Naive thymus-derived CD4-positive, alpha-beta T cell (primary cell): ENCODE results near the gene KRTAP4-2. TPM values are rescaled to one million over a fixed set of nuclear protein-coding genes. Genes with fewer than 3 reads are reported as not detected.
A peak's percentile ranks its signal among the peaks of the same experiment; 100 is the strongest.
"Not testable (repeated sequence)": the region's sequence is repeated elsewhere in the genome, so short reads cannot be mapped to it uniquely, and the experiment has no call there.

ENCODE experiments used
- ATAC-seq: fragments of 150-1000 bp; cut with Tn5 transposase; 2 replicates; pipeline ENCODE4 v1.10.0; 2021; ENCODE audit warnings: mild to moderate bottlenecking, moderate library complexity
- CTCF ChIA-PET: fragments of 350-600 bp; sonication (Branson Sonifier 250); formaldehyde crosslinking; loops from one replicate; lab custom pipeline; 2021; ENCODE audit warnings: antibody characterized with exemption; lab: Charles Lee
- POLR2A ChIA-PET: fragments of 350-600 bp; sonication (Branson Sonifier 250); formaldehyde crosslinking; loops from one replicate; lab custom pipeline; 2021; ENCODE audit warnings: antibody characterized with exemption, inconsistent platforms; lab: Charles Lee
- DNase-seq, 9 donors: peaks; one replicate each; pipeline versions ENCODE4 v3.0.0 to v3.0.0-alpha.2; 2020 to 2022; ENCODE audit warnings: mixed read lengths in 1 of 9
- H3K27ac ChIP-seq: one replicate; pipeline ENCODE4 v1.7.0; 2013; ENCODE audit warnings: mild to moderate bottlenecking, low read depth, low read length, moderate library complexity
- H3K27me3 ChIP-seq, 2 donors: one replicate each; pipeline ENCODE4 v1.7.0; 2013; ENCODE audit warnings: low read length in 2 of 2, mild to moderate bottlenecking in 2 of 2, moderate library complexity in 2 of 2; ENCODE audit not compliant: control insufficient read depth in 2 of 2, insufficient read depth in 2 of 2
- H3K36me3 ChIP-seq, 3 experiments: 1 replicate in 2 of 3; 2 replicates in 1 of 3; pipeline ENCODE4 v1.7.0; 2013; ENCODE audit warnings: low read length in 3 of 3, mild to moderate bottlenecking in 3 of 3, moderate library complexity in 1 of 3; ENCODE audit not compliant: insufficient read depth in 3 of 3, control insufficient read depth in 2 of 3
- H3K4me1 ChIP-seq, 2 donors: one replicate each; pipeline ENCODE4 v1.7.0; 2013; ENCODE audit warnings: low read length in 2 of 2, mild to moderate bottlenecking in 2 of 2, moderate library complexity in 1 of 2; ENCODE audit not compliant: control insufficient read depth in 2 of 2, insufficient read depth in 2 of 2
- H3K4me3 ChIP-seq: 2 replicates; pipeline ENCODE4 v1.7.0; 2013; ENCODE audit warnings: mild to moderate bottlenecking, low read length
- H3K9me3 ChIP-seq, 3 experiments: 1 replicate in 2 of 3; 2 replicates in 1 of 3; pipeline ENCODE4 v1.7.0; 2013; ENCODE audit warnings: low read length in 3 of 3; ENCODE audit not compliant: control insufficient read depth in 2 of 3
- H3K27ac Mint-ChIP-seq, 9 donors: one replicate each; pipeline ENCODE4 v1.8.0; 2020 to 2022; ENCODE audit warnings: mixed read lengths in 9 of 9, mild to moderate bottlenecking in 8 of 9, moderate library complexity in 5 of 9, inconsistent platforms in 2 of 9
- H3K27me3 Mint-ChIP-seq, 5 donors: one replicate each; pipeline ENCODE4 v1.8.0; 2021 to 2022; ENCODE audit warnings: mixed read lengths in 5 of 5, mild to moderate bottlenecking in 1 of 5
- H3K36me3 Mint-ChIP-seq, 5 donors: one replicate each; pipeline ENCODE4 v1.8.0; 2020 to 2022; ENCODE audit warnings: mixed read lengths in 5 of 5, mild to moderate bottlenecking in 3 of 5, inconsistent platforms in 1 of 5
- H3K4me1 Mint-ChIP-seq, 7 donors: one replicate each; pipeline ENCODE4 v1.8.0; 2020 to 2022; ENCODE audit warnings: mixed read lengths in 7 of 7, mild to moderate bottlenecking in 3 of 7, inconsistent platforms in 1 of 7
- H3K4me3 Mint-ChIP-seq, 10 donors: one replicate each; pipeline ENCODE4 v1.8.0; 2020 to 2022; ENCODE audit warnings: mild to moderate bottlenecking in 10 of 10, mixed read lengths in 10 of 10, moderate library complexity in 6 of 10, inconsistent platforms in 2 of 10
- H3K9me3 Mint-ChIP-seq, 11 donors: one replicate each; pipeline ENCODE4 v1.8.0; 2020 to 2022; ENCODE audit warnings: mixed read lengths in 11 of 11, mild to moderate bottlenecking in 4 of 11, inconsistent platforms in 1 of 11, moderate library complexity in 1 of 11
- intact Hi-C, 2 donors: fragments of 100-400 bp; cut with micrococcal nuclease; formaldehyde crosslinking; loops; one replicate each; pipeline ENCODE4 v1.15.1; 2023
- polyA plus RNA-seq, 2 donors: library from polyadenylated mRNA; unstranded; fragments of 300-500 nt; fragmentation: Illumina TruSeq; gene quantifications; one replicate each; pipeline ENCODE4 v1.2.3, GENCODE V29; 2021
- total RNA-seq, 6 experiments: library from RNA in 5 of 6; stranded (reverse) in 5 of 6; gene quantifications; 1 replicate in 5 of 6; 2 replicates in 1 of 6; pipeline ENCODE4 v1.2.3 and lab custom pipeline; 2021 to 2026

Gene KRTAP4-2
- total and polyA plus RNA-seq, 7 experiments from 2014 or later = not detected

GRCh38 chr17:41151525-41151924 lies 26.5 kb downstream of the KRTAP4-2 start:
- H3K4me1 ChIP-seq = no peaks in the 10 kb centered on the region
- H3K4me3 Mint-ChIP-seq = no peak overlapping the region
- no peak overlapping the region for H3K4me3 ChIP-seq
- no peaks in the 10 kb centered on the region for H3K36me3 ChIP-seq
- ATAC-seq = no peak
- CTCF ChIA-PET = no interaction called here
- H3K27ac Mint-ChIP-seq = no peak overlapping the region
- H3K27me3 Mint-ChIP-seq = peaks cover 0 to 14% (median 9%) of the 10 kb centered on the region in 5 donors
- peaks cover 0 to 17% (median 5%) of the 10 kb centered on the region in 7 donors for H3K4me1 Mint-ChIP-seq
- intact Hi-C loops = no loop called here
- no peak for DNase-seq
- POLR2A ChIA-PET = no interaction called here
- no peak overlapping the region for H3K27ac ChIP-seq
- no peaks in the 10 kb centered on the region for H3K9me3 ChIP-seq
- H3K36me3 Mint-ChIP-seq = no peaks in the 10 kb centered on the region
- H3K27me3 ChIP-seq = no peaks in the 10 kb centered on the region
- H3K9me3 Mint-ChIP-seq = peaks cover 0 to 1% (median 0%) of the 10 kb centered on the region in 11 donors

- ChIA-PET CTCF (interaction anchor here (0.6 kb wide), 1 partner anchor 40 kb away, joined by 5 read pairs; no protein-coding TSS in a partner anchor), POLR2A (interaction anchor here (1.0 kb wide), 1 partner anchor 42 kb away, joined by 4 read pairs; no protein-coding TSS in a partner anchor)
- H3K36me3 Mint-ChIP-seq = no peaks in the 10 kb centered on the region
- H3K36me3 ChIP-seq = no peaks in the 10 kb centered on the region
- H3K9me3 Mint-ChIP-seq = peaks cover 0 to 3% (median 0%) of the 10 kb centered on the region in 11 donors
- ATAC-seq (no peak), DNase-seq (no peak)
- no peak overlapping the region for H3K27ac ChIP-seq
- no peak overlapping the region for H3K27ac Mint-ChIP-seq
- peaks cover 0 to 19% (median 5%) of the 10 kb centered on the region in 7 donors for H3K4me1 Mint-ChIP-seq
- intact Hi-C loops = no loop called here
- H3K27me3 ChIP-seq = no peaks in the 10 kb centered on the region
- no peak overlapping the region for H3K4me3 Mint-ChIP-seq
- no peak overlapping the region for H3K4me3 ChIP-seq
- peaks cover 0 to 17% (median 0%) of the 10 kb centered on the region in 5 donors for H3K27me3 Mint-ChIP-seq
- no peaks in the 10 kb centered on the region for H3K9me3 ChIP-seq
- no peaks in the 10 kb centered on the region for H3K4me1 ChIP-seq
Observed at GRCh38 chr17:41150026-41150425, 28.0 kb downstream of the KRTAP4-2 start.

- Histone ChIP-seq H3K4me1 (no peaks in the 10 kb centered on the region), H3K4me3 (no peak within 1 kb of the TSS), H3K9me3 (no peaks in the 10 kb centered on the region), H3K36me3 (no peaks in the 10 kb centered on the region), H3K27ac (no peak within 1 kb of the TSS), H3K27me3 (no peaks in the 10 kb centered on the region)
- ATAC-seq (no peak), DNase-seq (no peak)
- Mint-ChIP-seq H3K27me3 (peaks cover 0 to 18% (median 0%) of the 10 kb centered on the region in 5 donors), H3K9me3 (peaks cover 0 to 6% (median 0%) of the 10 kb centered on the region in 11 donors), H3K4me1 (peaks cover 0 to 19% (median 5%) of the 10 kb centered on the region in 7 donors), H3K27ac (peak within 1 kb of the TSS in 1 of 9 donors; percentile 7), H3K36me3 (no peaks in the 10 kb centered on the region), H3K4me3 (no peak within 1 kb of the TSS)
- POLR2A ChIA-PET = no interaction called here
- CTCF ChIA-PET = interaction anchor here (0.6 kb wide), 1 partner anchor 39 kb away, joined by 5 read pairs; no protein-coding TSS in a partner anchor
- intact Hi-C loops = no loop called here
Observed at GRCh38 chr17:41149652-41149985, 28.4 kb downstream of the KRTAP4-2 start, which contains the start of gene KRTAP4-5. KRTAP4-5 (minus strand) TSS chr17:41149825; CDS start chr17:41149767, 58 bp downstream.

GRCh38 chr17:41148971-41149651 lies 28.9 kb downstream of the KRTAP4-2 start:
- intact Hi-C loops, H3K9me3 Mint-ChIP-seq, H3K27ac ChIP-seq, DNase-seq, H3K27me3 ChIP-seq, H3K4me1 ChIP-seq, H3K4me3 Mint-ChIP-seq, H3K4me3 ChIP-seq, H3K36me3 ChIP-seq, H3K9me3 ChIP-seq, ATAC-seq, H3K36me3 Mint-ChIP-seq, POLR2A ChIA-PET: not testable (repeated sequence)
- H3K4me1 Mint-ChIP-seq = peaks cover 0 to 19% (median 5%) of the 10 kb centered on the region in 7 donors
- peaks cover 0 to 18% (median 0%) of the 10 kb centered on the region in 5 donors for H3K27me3 Mint-ChIP-seq
- H3K27ac Mint-ChIP-seq = peak overlapping the region in 1 of 9 donors; percentile 7
- CTCF ChIA-PET = interaction anchor here (0.6 kb wide), 1 partner anchor 39 kb away, joined by 5 read pairs; no protein-coding TSS in a partner anchor

- Histone ChIP-seq H3K4me3 (no peak overlapping the region), H3K36me3 (no peaks in the 10 kb centered on the region), H3K27ac (no peak overlapping the region), H3K4me1 (no peaks in the 10 kb centered on the region), H3K9me3 (peaks cover 0 to 6% (median 0%) of the 10 kb centered on the region in 3 experiments), H3K27me3 (no peaks in the 10 kb centered on the region)
- ChIA-PET POLR2A (no interaction called here), CTCF (no interaction called here)
- DNase-seq = no peak
- H3K27me3 Mint-ChIP-seq = peaks cover 0 to 8% (median 0%) of the 10 kb centered on the region in 5 donors
- peaks cover 7 to 22% (median 9%) of the 10 kb centered on the region in 11 donors for H3K9me3 Mint-ChIP-seq
- no peak for ATAC-seq
- intact Hi-C loops = no loop called here
- H3K4me3 Mint-ChIP-seq = no peak overlapping the region
- peaks cover 0 to 15% (median 8%) of the 10 kb centered on the region in 5 donors for H3K36me3 Mint-ChIP-seq
- H3K4me1 Mint-ChIP-seq = peaks cover 0 to 8% (median 4%) of the 10 kb centered on the region in 7 donors
- peak overlapping the region in 2 of 9 donors; percentile 4 to 61 for H3K27ac Mint-ChIP-seq
Observed at GRCh38 chr17:41147531-41148204, 30.4 kb downstream of the KRTAP4-2 start.

GRCh38 chr17:41145261-41145660 lies 32.8 kb downstream of the KRTAP4-2 start:
- H3K4me1 Mint-ChIP-seq = peaks cover 0 to 8% (median 4%) of the 10 kb centered on the region in 7 donors
- ChIA-PET CTCF (no interaction called here), POLR2A (no interaction called here)
- Histone ChIP-seq H3K9me3 (peaks cover 0 to 8% (median 0%) of the 10 kb centered on the region in 3 experiments), H3K4me1 (no peaks in the 10 kb centered on the region), H3K36me3 (no peaks in the 10 kb centered on the region), H3K4me3 (no peak overlapping the region), H3K27ac (no peak overlapping the region), H3K27me3 (no peaks in the 10 kb centered on the region)
- no peak overlapping the region for H3K4me3 Mint-ChIP-seq
- intact Hi-C loops = no loop called here
- H3K27ac Mint-ChIP-seq = no peak overlapping the region
- H3K36me3 Mint-ChIP-seq = peaks cover 0 to 26% (median 16%) of the 10 kb centered on the region in 5 donors
- H3K9me3 Mint-ChIP-seq = peaks cover 9 to 44% (median 21%) of the 10 kb centered on the region in 11 donors
- peaks cover 0 to 8% (median 0%) of the 10 kb centered on the region in 5 donors for H3K27me3 Mint-ChIP-seq
- ATAC-seq (no peak), DNase-seq (no peak)
